H9 (cell line): Measurements from ENCODE around the gene SLC12A9. TPM values are rescaled to one million over a fixed set of nuclear protein-coding genes. Genes with fewer than 3 reads are reported as not detected.

Experiments used
- DNase-seq: peaks from one replicate; pipeline ENCODE4 v3.0.0-alpha.2; 2017
- H2AFZ ChIP-seq: one replicate; pipeline ENCODE4 v1.6.1; 2013; ENCODE audit warnings: mild to moderate bottlenecking, low read length, control low read depth, moderate library complexity
- H2AK5ac ChIP-seq: 2 replicates; pipeline ENCODE4 v1.6.1; 2013; ENCODE audit warnings: low read length, control low read depth, mixed read lengths; ENCODE audit not compliant: insufficient read length
- H2BK120ac ChIP-seq: one replicate; pipeline ENCODE4 v1.6.1; 2013; ENCODE audit warnings: low read depth, mild to moderate bottlenecking, low read length, control low read depth, inconsistent platforms; ENCODE audit not compliant: poor library complexity, severe bottlenecking
- H2BK12ac ChIP-seq: 2 replicates; pipeline ENCODE4 v1.6.1; 2013; ENCODE audit warnings: low read length, control low read depth, mixed read lengths, low read depth; ENCODE audit not compliant: insufficient read length
- H2BK15ac ChIP-seq: 2 replicates; pipeline ENCODE4 v1.6.1; 2013; ENCODE audit warnings: low read depth, low read length, control low read depth
- H2BK20ac ChIP-seq: one replicate; pipeline ENCODE4 v1.6.1; 2013; ENCODE audit warnings: low read depth, mild to moderate bottlenecking, low read length, control low read depth, inconsistent platforms; ENCODE audit not compliant: poor library complexity, severe bottlenecking
- H2BK5ac ChIP-seq: 2 replicates; pipeline ENCODE4 v1.6.1; 2013; ENCODE audit warnings: low read length, control low read depth, mixed read lengths; ENCODE audit not compliant: insufficient read length
- H3K14ac ChIP-seq: 2 replicates; pipeline ENCODE4 v1.6.1; 2013; ENCODE audit warnings: low read length, control low read depth; ENCODE audit not compliant: insufficient read depth
- H3K18ac ChIP-seq: 2 replicates; pipeline ENCODE4 v1.6.1; 2013; ENCODE audit warnings: low read depth, mild to moderate bottlenecking, mixed read lengths, low read length, control low read depth; ENCODE audit not compliant: insufficient read length
- H3K23ac ChIP-seq: 2 replicates; pipeline ENCODE4 v1.6.1; 2013; ENCODE audit warnings: low read length, control low read depth, mixed read lengths, low read depth; ENCODE audit not compliant: insufficient read length
- H3K23me2 ChIP-seq: 2 replicates; pipeline ENCODE4 v1.6.1; 2013; ENCODE audit warnings: low read depth, mild to moderate bottlenecking, mixed read lengths, low read length, control low read depth; ENCODE audit not compliant: insufficient read length, poor library complexity, severe bottlenecking
- H3K27ac ChIP-seq: 2 replicates; pipeline ENCODE4 v1.5.1; 2013; ENCODE audit warnings: low read length, control low read depth, mixed read lengths, low read depth; ENCODE audit not compliant: insufficient read length
- H3K27me3 ChIP-seq: 2 replicates; pipeline ENCODE4 v1.6.1; 2013; ENCODE audit warnings: low read length, control low read depth, inconsistent platforms; ENCODE audit not compliant: insufficient read depth
- H3K4ac ChIP-seq: 2 replicates; pipeline ENCODE4 v1.6.1; 2013; ENCODE audit warnings: low read depth, mild to moderate bottlenecking, control low read depth, inconsistent platforms, low read length, moderate library complexity
- H3K4me1 ChIP-seq: 2 replicates; pipeline ENCODE4 v1.6.1; 2013; ENCODE audit warnings: low read length, control low read depth, inconsistent platforms; ENCODE audit not compliant: insufficient read depth
- H3K4me2 ChIP-seq: 2 replicates; pipeline ENCODE4 v1.6.1; 2013; ENCODE audit warnings: low read length, control low read depth, mixed read lengths; ENCODE audit not compliant: insufficient read length, insufficient read depth
- H3K56ac ChIP-seq: 2 replicates; pipeline ENCODE4 v1.6.1; 2013; ENCODE audit warnings: low read depth, mild to moderate bottlenecking, mixed read lengths, low read length, control low read depth; ENCODE audit not compliant: insufficient read length
- H3K79me1 ChIP-seq: 2 replicates; pipeline ENCODE4 v1.6.1; 2013; ENCODE audit warnings: low read depth, mild to moderate bottlenecking, moderate library complexity, low read length, control low read depth, inconsistent platforms; ENCODE audit not compliant: insufficient read depth, poor library complexity, severe bottlenecking
- H3K79me2 ChIP-seq: 2 replicates; pipeline ENCODE4 v1.6.1; 2013; ENCODE audit warnings: low read length, control low read depth, inconsistent platforms; ENCODE audit not compliant: insufficient read depth
- H3K9ac ChIP-seq: 2 replicates; pipeline ENCODE4 v1.6.1; 2013; ENCODE audit warnings: low read length, control low read depth, mixed read lengths; ENCODE audit not compliant: insufficient read length; ENCODE audit errors: extremely low read depth
- H3K9me3 ChIP-seq: one replicate; pipeline ENCODE4 v1.6.1; 2013; ENCODE audit warnings: low read depth, low read length, inconsistent platforms; ENCODE audit not compliant: control insufficient read depth
- H3T11ph ChIP-seq: one replicate; pipeline ENCODE4 v1.6.1; 2013; ENCODE audit warnings: mild to moderate bottlenecking, low read length, control low read depth, inconsistent platforms
- H4K20me1 ChIP-seq: one replicate; pipeline ENCODE4 v1.6.1; 2013; ENCODE audit not compliant: control insufficient read depth, insufficient read length, insufficient read depth
- H4K5ac ChIP-seq: 2 replicates; pipeline ENCODE4 v1.6.1; 2013; ENCODE audit warnings: low read depth, mild to moderate bottlenecking, mixed read lengths, low read length, control low read depth; ENCODE audit not compliant: insufficient read length
- H4K8ac ChIP-seq: replicated peaks from 2 replicates; pipeline ENCODE4 v1.6.1; 2013; ENCODE audit warnings: low read length, control low read depth, mixed read lengths, low read depth; ENCODE audit not compliant: insufficient read length
- H4K91ac ChIP-seq: 2 replicates; pipeline ENCODE4 v1.6.1; 2013; ENCODE audit warnings: low read depth, mild to moderate bottlenecking, moderate library complexity, mixed read lengths, low read length, control low read depth; ENCODE audit not compliant: insufficient read length
- H3K27ac Mint-ChIP-seq, 3 experiments: 2 replicates in 2 of 3; 3 replicates in 1 of 3; pipeline ENCODE4 v1.8.0; 2020 to 2021; ENCODE audit warnings: mixed read lengths in 3 of 3, mild to moderate bottlenecking in 1 of 3, moderate library complexity in 1 of 3
- H3K27me3 Mint-ChIP-seq: 2 replicates; pipeline ENCODE4 v1.8.0; 2021; ENCODE audit warnings: low read depth, mild to moderate bottlenecking, moderate library complexity, mixed read lengths
- H3K36me3 Mint-ChIP-seq, 3 experiments: 2 replicates in 2 of 3; 3 replicates in 1 of 3; pipeline ENCODE4 v1.8.0; 2020 to 2021; ENCODE audit warnings: low read depth in 3 of 3, mixed read lengths in 3 of 3; ENCODE audit not compliant: insufficient read depth in 1 of 3
- H3K4me1 Mint-ChIP-seq, 2 experiments: 2 replicates each; pipeline ENCODE4 v1.8.0; 2020; ENCODE audit warnings: mixed read lengths in 2 of 2
- H3K4me3 Mint-ChIP-seq, 2 experiments: 2 replicates in 1 of 2; 3 replicates in 1 of 2; pipeline ENCODE4 v1.8.0; 2020 to 2021; ENCODE audit warnings: mild to moderate bottlenecking in 2 of 2, mixed read lengths in 2 of 2, moderate library complexity in 1 of 2
- H3K9me3 Mint-ChIP-seq, 2 experiments: 2 replicates in 1 of 2; 3 replicates in 1 of 2; pipeline ENCODE4 v1.8.0; 2020; ENCODE audit warnings: mild to moderate bottlenecking in 2 of 2, mixed read lengths in 2 of 2, moderate library complexity in 1 of 2
- WGBS: extraction: QIAGEN DNeasy Blood & Tissue Kit; methylation state at CpG from one replicate; pipeline ENCODE4 v1.1.7; 2013; ENCODE audit warnings: missing lambda C conversion rate, low lambda C conversion rate, mixed read lengths; ENCODE audit not compliant: insufficient read length; ENCODE audit errors: extremely low coverage; 5-methylcytosine and 5-hydroxymethylcytosine counted together
- total RNA-seq: library from RNA; stranded (reverse); gene quantifications from 2 replicates; pipeline ENCODE4 v1.2.1, GENCODE V29; 2021
- TF ChIP-seq, protein P1 (sequence below): fragments of 200-600 bp; sonication (generic); conservative IDR thresholded peaks from 3 replicates; pipeline ENCODE4 v1.8.0; 2021; ENCODE audit warnings: antibody characterized with exemption, mild to moderate bottlenecking

The SLC12A9 gene
- total RNA-seq, 1 experiment from 2014 or later, result 43.0 TPM

DNA sequence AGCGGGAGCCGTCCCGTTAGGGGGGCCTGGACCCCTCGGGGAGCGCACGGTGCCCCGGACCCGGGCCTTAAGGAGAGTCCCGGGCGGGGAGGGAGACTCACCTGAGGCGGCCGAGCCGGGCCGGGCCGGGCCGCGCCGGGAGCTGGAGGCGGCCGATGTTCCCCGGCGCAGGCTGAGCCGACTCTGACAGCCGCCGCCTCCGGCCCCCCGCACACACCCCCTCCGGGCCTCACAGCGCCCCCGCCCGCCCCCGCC is 43.1 kb downstream of the SLC12A9 start, which contains the start of gene ACHE:
TSS of gene ACHE (minus strand) at position 188 of the 255 bp plus-strand sequence. CDS start 1,656 bp downstream, outside the sequence.
- Histone ChIP-seq H3T11ph (no peak within 1 kb of the TSS), H3K27me3 (peaks cover 7% of the 10 kb centered on the region), H3K9ac (no peak within 1 kb of the TSS), H3K56ac (no peak within 1 kb of the TSS), H3K4me1 (peaks cover 2% of the 10 kb centered on the region; the same call in 1 of the 2 replicates), H2BK120ac (no peak within 1 kb of the TSS), H3K79me1 (no peaks in the 10 kb centered on the region), H3K4me2 (peak within 1 kb of the TSS; percentile 33), H3K23ac (no peak within 1 kb of the TSS), H3K9me3 (no peaks in the 10 kb centered on the region), H3K27ac (no peak within 1 kb of the TSS), H3K4ac (no peak within 1 kb of the TSS), H3K18ac (no peak within 1 kb of the TSS), H2BK12ac (no peak within 1 kb of the TSS), H2BK20ac (no peak within 1 kb of the TSS), H3K14ac (no peak within 1 kb of the TSS), H3K79me2 (no peaks in the 10 kb centered on the region), H4K91ac (no peak within 1 kb of the TSS), H3K23me2 (peaks cover 21% of the 10 kb centered on the region), H4K8ac (no peak within 1 kb of the TSS), H2BK5ac (no peak within 1 kb of the TSS), H2BK15ac (no peak within 1 kb of the TSS), H4K20me1 (no peaks in the 10 kb centered on the region), H4K5ac (no peak within 1 kb of the TSS), H2AK5ac (no peak within 1 kb of the TSS), H2AFZ (no peak within 1 kb of the TSS)
- peak within 1 kb of the TSS; percentile 68 to 79 for H3K4me3 Mint-ChIP-seq
- peaks cover 25% of the 10 kb centered on the region for H3K27me3 Mint-ChIP-seq
- H3K9me3 Mint-ChIP-seq, result no peaks in the 10 kb centered on the region; a peak in 2 of 5 replicates
- TF ChIP-seq, protein P1, sequence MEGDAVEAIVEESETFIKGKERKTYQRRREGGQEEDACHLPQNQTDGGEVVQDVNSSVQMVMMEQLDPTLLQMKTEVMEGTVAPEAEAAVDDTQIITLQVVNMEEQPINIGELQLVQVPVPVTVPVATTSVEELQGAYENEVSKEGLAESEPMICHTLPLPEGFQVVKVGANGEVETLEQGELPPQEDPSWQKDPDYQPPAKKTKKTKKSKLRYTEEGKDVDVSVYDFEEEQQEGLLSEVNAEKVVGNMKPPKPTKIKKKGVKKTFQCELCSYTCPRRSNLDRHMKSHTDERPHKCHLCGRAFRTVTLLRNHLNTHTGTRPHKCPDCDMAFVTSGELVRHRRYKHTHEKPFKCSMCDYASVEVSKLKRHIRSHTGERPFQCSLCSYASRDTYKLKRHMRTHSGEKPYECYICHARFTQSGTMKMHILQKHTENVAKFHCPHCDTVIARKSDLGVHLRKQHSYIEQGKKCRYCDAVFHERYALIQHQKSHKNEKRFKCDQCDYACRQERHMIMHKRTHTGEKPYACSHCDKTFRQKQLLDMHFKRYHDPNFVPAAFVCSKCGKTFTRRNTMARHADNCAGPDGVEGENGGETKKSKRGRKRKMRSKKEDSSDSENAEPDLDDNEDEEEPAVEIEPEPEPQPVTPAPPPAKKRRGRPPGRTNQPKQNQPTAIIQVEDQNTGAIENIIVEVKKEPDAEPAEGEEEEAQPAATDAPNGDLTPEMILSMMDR, result no peak
- H3K27ac Mint-ChIP-seq, result peak within 1 kb of the TSS in 1 of 3 experiments; percentile 14; a peak in 2 of 7 replicates
- no peak for DNase-seq
- no peaks in the 10 kb centered on the region for H3K36me3 Mint-ChIP-seq
- peaks cover 23 to 24% of the 10 kb centered on the region in 2 experiments for H3K4me1 Mint-ChIP-seq
- no CpG with 5 or more reads among the region's 32 CpGs for WGBS
